Keratinocyte (primary cell): ENCODE measurements around the gene TXNDC5. TPM values are rescaled to one million over a fixed set of nuclear protein-coding genes. Genes with fewer than 3 reads are reported as not detected.

Experiments used
- DNase-seq: peaks from one replicate; pipeline ENCODE4 v3.0.0-alpha.2; 2011; ENCODE audit warnings: low read depth, missing footprints, low spot score
- FAIRE-seq: peaks from 2 replicates; lab custom pipeline; 2011; peaks lifted over from hg19 to GRCh38; lab: Jason Lieb, UNC
- H2AFZ ChIP-seq: 2 replicates; pipeline ENCODE4 v1.6.0; 2012; ENCODE audit warnings: low read length, control low read depth, inconsistent platforms; ENCODE audit not compliant: control insufficient read depth
- H3K27ac ChIP-seq: 2 replicates; pipeline ENCODE4 v1.5.1; 2011; ENCODE audit warnings: low read length; ENCODE audit not compliant: control insufficient read depth, insufficient read depth
- H3K27me3 ChIP-seq: 3 replicates; pipeline ENCODE4 v1.6.0; 2011; ENCODE audit warnings: low read length; ENCODE audit not compliant: control insufficient read depth, insufficient read depth; ENCODE audit errors: extremely low read depth
- H3K36me3 ChIP-seq, 2 experiments: 2 replicates in 1 of 2; 3 replicates in 1 of 2; pipeline ENCODE4 v1.5.1; 2011; ENCODE audit warnings: low read length in 2 of 2, mild to moderate bottlenecking in 1 of 2; ENCODE audit not compliant: control insufficient read depth in 2 of 2, insufficient read depth in 2 of 2; ENCODE audit errors: extremely low read depth in 1 of 2
- H3K4me1 ChIP-seq: 3 replicates; pipeline ENCODE4 v1.5.1; 2011; ENCODE audit warnings: low read length; ENCODE audit not compliant: control insufficient read depth, insufficient read depth; ENCODE audit errors: extremely low read depth
- H3K4me2 ChIP-seq: 3 replicates; pipeline ENCODE4 v1.6.0; 2011; ENCODE audit warnings: low read depth, low read length; ENCODE audit not compliant: control insufficient read depth, insufficient read depth; ENCODE audit errors: extremely low read depth
- H3K4me3 ChIP-seq, 3 experiments: fragments of 200-600 bp in 1 of 3; sonication (generic) in 1 of 3; 2 replicates in 2 of 3; 3 replicates in 1 of 3; pipeline ENCODE4 v1.5.1; 2011 to 2016; ENCODE audit warnings: low read length in 3 of 3, mild to moderate bottlenecking in 3 of 3, control low read depth in 2 of 3, inconsistent platforms in 1 of 3, low read depth in 1 of 3, mixed read lengths in 1 of 3, mixed run types in 1 of 3, moderate library complexity in 1 of 3; ENCODE audit not compliant: control insufficient read depth in 2 of 3, insufficient read depth in 2 of 3; ENCODE audit errors: extremely low read depth in 1 of 3
- H3K79me2 ChIP-seq: 2 replicates; pipeline ENCODE4 v1.6.0; 2012; ENCODE audit warnings: low read length; ENCODE audit not compliant: control insufficient read depth, insufficient read depth
- H3K9ac ChIP-seq: 3 replicates; pipeline ENCODE4 v1.6.0; 2011; ENCODE audit warnings: low read length; ENCODE audit not compliant: control insufficient read depth, insufficient read depth; ENCODE audit errors: extremely low read depth
- H3K9me1 ChIP-seq: 3 replicates; pipeline ENCODE4 v1.6.0; 2011; ENCODE audit warnings: low read length; ENCODE audit not compliant: control insufficient read depth, insufficient read depth; ENCODE audit errors: extremely low read depth
- H3K9me3 ChIP-seq: 2 replicates; pipeline ENCODE4 v1.5.1; 2012; ENCODE audit warnings: low read depth, low read length; ENCODE audit not compliant: control insufficient read depth
- H4K20me1 ChIP-seq: 3 replicates; pipeline ENCODE4 v1.6.0; 2011; ENCODE audit warnings: low read length; ENCODE audit not compliant: control insufficient read depth, insufficient read depth; ENCODE audit errors: extremely low read depth
- EZH2 ChIP-seq: IDR thresholded peaks from one replicate; pipeline ENCODE4 v1.6.1; 2012; ENCODE audit warnings: inconsistent platforms, mild to moderate bottlenecking, low read length, moderate library complexity
- dilution Hi-C: fragments of 300-500 bp; cut with MboI; formaldehyde crosslinking; loops from one replicate; pipeline ENCODE4 v1.7.0; 2020; ENCODE audit warnings: low sequenced_read_pairs; ENCODE audit not compliant: extremely low pct_ligation_motif_present
- polyA plus RNA-seq, 5 experiments: library from polyadenylated mRNA; depleted of rRNA in 3 of 5; stranded (reverse) in 3 of 5; stranded (forward) in 1 of 5; unstranded in 1 of 5; fragments of >200 nt; gene quantifications; 1 replicate in 1 of 5; 2 replicates in 3 of 5; 3 replicates in 1 of 5; pipeline versions ENCODE4 v1.2.1 to v1.2.3, GENCODE V29; 2011 to 2012; ENCODE audit warnings: missing spikeins in 2 of 5, low read depth in 1 of 5, low replicate concordance in 1 of 5
- TF ChIP-seq, protein P1 (sequence below), 3 experiments: IDR thresholded peaks in 1 of 3; conservative IDR thresholded peaks in 1 of 3; optimal IDR thresholded peaks in 1 of 3; 2 replicates in 2 of 3; 3 replicates in 1 of 3; pipeline versions ENCODE3 to v1.5.1; 2011; ENCODE audit warnings: low read length in 3 of 3, mild to moderate bottlenecking in 3 of 3, moderate library complexity in 2 of 3, control low read depth in 1 of 3, inconsistent platforms in 1 of 3; ENCODE audit not compliant: insufficient read depth in 2 of 3; ENCODE audit errors: extremely low read depth in 1 of 3

TXNDC5 gene
- polyA plus RNA-seq, 1 donor (not counting 4 experiments of a cell fraction or from before 2014, with no cell fraction given), result 112 TPM

DNA sequence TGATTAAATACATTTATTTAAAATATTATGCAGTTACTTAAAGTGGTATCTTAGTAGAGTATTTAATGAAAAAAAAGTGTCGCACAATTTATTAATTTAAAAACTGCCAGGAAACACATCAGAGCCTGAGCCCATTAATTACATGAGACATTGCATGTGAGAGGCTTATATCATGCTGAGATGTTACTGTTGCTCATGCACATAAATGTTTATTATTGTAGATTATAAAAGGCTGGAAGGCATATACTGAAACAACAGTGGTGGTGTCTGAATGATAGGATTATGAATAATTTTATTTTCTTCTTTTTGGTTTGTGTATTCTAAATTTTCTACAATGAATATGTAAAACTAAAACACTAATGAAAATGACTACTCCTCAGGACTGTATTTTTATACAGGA is 45.7 kb upstream of the TXNDC5 start:
- dilution Hi-C loops, result no loop called here
- H3K4me2 ChIP-seq, result no peak overlapping the region
- no peaks in the 10 kb centered on the region for H3K36me3 ChIP-seq
- H3K27ac ChIP-seq, result no peak overlapping the region
- no peaks in the 10 kb centered on the region for H3K9me3 ChIP-seq
- no peak overlapping the region for H2AFZ ChIP-seq
- DNase-seq (no peak), FAIRE-seq (no peak)
- no peaks in the 10 kb centered on the region for H3K79me2 ChIP-seq
- H4K20me1 ChIP-seq, result no peaks in the 10 kb centered on the region
- no peak overlapping the region for H3K4me3 ChIP-seq
- TF ChIP-seq EZH2, result no peak
- TF ChIP-seq, protein P1, sequence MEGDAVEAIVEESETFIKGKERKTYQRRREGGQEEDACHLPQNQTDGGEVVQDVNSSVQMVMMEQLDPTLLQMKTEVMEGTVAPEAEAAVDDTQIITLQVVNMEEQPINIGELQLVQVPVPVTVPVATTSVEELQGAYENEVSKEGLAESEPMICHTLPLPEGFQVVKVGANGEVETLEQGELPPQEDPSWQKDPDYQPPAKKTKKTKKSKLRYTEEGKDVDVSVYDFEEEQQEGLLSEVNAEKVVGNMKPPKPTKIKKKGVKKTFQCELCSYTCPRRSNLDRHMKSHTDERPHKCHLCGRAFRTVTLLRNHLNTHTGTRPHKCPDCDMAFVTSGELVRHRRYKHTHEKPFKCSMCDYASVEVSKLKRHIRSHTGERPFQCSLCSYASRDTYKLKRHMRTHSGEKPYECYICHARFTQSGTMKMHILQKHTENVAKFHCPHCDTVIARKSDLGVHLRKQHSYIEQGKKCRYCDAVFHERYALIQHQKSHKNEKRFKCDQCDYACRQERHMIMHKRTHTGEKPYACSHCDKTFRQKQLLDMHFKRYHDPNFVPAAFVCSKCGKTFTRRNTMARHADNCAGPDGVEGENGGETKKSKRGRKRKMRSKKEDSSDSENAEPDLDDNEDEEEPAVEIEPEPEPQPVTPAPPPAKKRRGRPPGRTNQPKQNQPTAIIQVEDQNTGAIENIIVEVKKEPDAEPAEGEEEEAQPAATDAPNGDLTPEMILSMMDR (optimal IDR thresholded peaks at IDR 0.05 in 1 of 3, IDR thresholded peaks at IDR 0.05 in 1 of 3, conservative IDR thresholded peaks at IDR 0.05 in 1 of 3; ENCODE audit: extremely low read depth in 1 of 3, insufficient read depth in 2 of 3, low read length in 3 of 3), result no peak
- no peaks in the 10 kb centered on the region for H3K9me1 ChIP-seq
- no peaks in the 10 kb centered on the region for H3K4me1 ChIP-seq
- H3K27me3 ChIP-seq, result no peaks in the 10 kb centered on the region
- H3K9ac ChIP-seq, result no peak overlapping the region

DNA sequence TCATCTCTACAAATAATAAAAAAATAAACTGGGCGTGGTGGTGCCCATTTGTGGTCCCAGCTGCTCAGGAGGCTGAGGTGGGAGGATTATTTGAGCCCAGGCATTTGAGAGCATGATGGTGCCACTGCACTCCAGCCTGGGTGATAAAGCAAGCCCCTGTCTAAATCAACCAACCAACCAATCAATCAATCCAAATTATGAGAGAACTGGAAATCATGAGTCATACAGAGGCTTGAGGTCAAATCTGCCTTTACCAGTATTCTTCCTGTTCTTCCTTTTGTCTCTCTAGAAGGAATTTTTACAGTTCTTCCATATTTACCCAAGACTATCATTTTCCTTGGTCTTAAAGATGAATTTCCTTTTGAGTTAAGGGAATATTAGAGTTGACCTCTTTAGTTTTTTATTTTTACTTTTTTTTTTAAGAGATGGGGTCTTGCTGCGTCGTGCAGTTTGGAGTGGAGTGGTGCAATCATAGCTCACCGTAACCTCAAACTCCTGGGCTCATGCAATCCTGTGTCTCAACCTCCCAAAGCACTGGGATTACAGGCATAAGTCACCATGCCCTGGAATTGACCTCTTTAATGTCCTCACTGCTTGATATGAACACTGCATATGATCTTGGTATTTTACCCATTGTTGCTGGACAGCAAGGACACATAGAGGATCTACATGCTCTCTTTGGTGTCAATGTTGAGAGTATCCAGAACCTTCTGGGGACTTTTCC is 44.1 kb upstream of the TXNDC5 start:
- FAIRE-seq, result no peak

More for the DNA sequence above, 44.1 kb upstream of the TXNDC5 start:
- Histone ChIP-seq H3K9me3 (no peaks in the 10 kb centered on the region), H3K4me2 (no peak overlapping the region), H3K27ac (no peak overlapping the region), H3K9me1 (no peaks in the 10 kb centered on the region), H2AFZ (no peak overlapping the region), H4K20me1 (no peaks in the 10 kb centered on the region), H3K4me1 (no peaks in the 10 kb centered on the region), H3K36me3 (no peaks in the 10 kb centered on the region), H3K4me3 (no peak overlapping the region), H3K27me3 (no peaks in the 10 kb centered on the region), H3K9ac (no peak overlapping the region), H3K79me2 (no peaks in the 10 kb centered on the region)
- TF ChIP-seq, protein P1 (optimal IDR thresholded peaks at IDR 0.05 in 1 of 3, IDR thresholded peaks at IDR 0.05 in 1 of 3, conservative IDR thresholded peaks at IDR 0.05 in 1 of 3; ENCODE audit: extremely low read depth in 1 of 3, insufficient read depth in 2 of 3, low read length in 3 of 3), result no peak
- dilution Hi-C loops, result no loop called here
- DNase-seq, result no peak
